H9 (cell line): ENCODE data around the gene SOWAHC. TPM values are rescaled to one million over a fixed set of nuclear protein-coding genes. Genes with fewer than 3 reads are reported as not detected.

Experiments used
- DNase-seq: peaks from one replicate; pipeline ENCODE4 v3.0.0-alpha.2; 2017
- H2AFZ ChIP-seq: one replicate; pipeline ENCODE4 v1.6.1; 2013; ENCODE audit warnings: mild to moderate bottlenecking, low read length, control low read depth, moderate library complexity
- H2AK5ac ChIP-seq: 2 replicates; pipeline ENCODE4 v1.6.1; 2013; ENCODE audit warnings: low read length, control low read depth, mixed read lengths; ENCODE audit not compliant: insufficient read length
- H2BK120ac ChIP-seq: one replicate; pipeline ENCODE4 v1.6.1; 2013; ENCODE audit warnings: low read depth, mild to moderate bottlenecking, low read length, control low read depth, inconsistent platforms; ENCODE audit not compliant: poor library complexity, severe bottlenecking
- H2BK12ac ChIP-seq: 2 replicates; pipeline ENCODE4 v1.6.1; 2013; ENCODE audit warnings: low read length, control low read depth, mixed read lengths, low read depth; ENCODE audit not compliant: insufficient read length
- H2BK15ac ChIP-seq: 2 replicates; pipeline ENCODE4 v1.6.1; 2013; ENCODE audit warnings: low read depth, low read length, control low read depth
- H2BK20ac ChIP-seq: one replicate; pipeline ENCODE4 v1.6.1; 2013; ENCODE audit warnings: low read depth, mild to moderate bottlenecking, low read length, control low read depth, inconsistent platforms; ENCODE audit not compliant: poor library complexity, severe bottlenecking
- H2BK5ac ChIP-seq: 2 replicates; pipeline ENCODE4 v1.6.1; 2013; ENCODE audit warnings: low read length, control low read depth, mixed read lengths; ENCODE audit not compliant: insufficient read length
- H3K14ac ChIP-seq: 2 replicates; pipeline ENCODE4 v1.6.1; 2013; ENCODE audit warnings: low read length, control low read depth; ENCODE audit not compliant: insufficient read depth
- H3K18ac ChIP-seq: 2 replicates; pipeline ENCODE4 v1.6.1; 2013; ENCODE audit warnings: low read depth, mild to moderate bottlenecking, mixed read lengths, low read length, control low read depth; ENCODE audit not compliant: insufficient read length
- H3K23ac ChIP-seq: 2 replicates; pipeline ENCODE4 v1.6.1; 2013; ENCODE audit warnings: low read length, control low read depth, mixed read lengths, low read depth; ENCODE audit not compliant: insufficient read length
- H3K23me2 ChIP-seq: 2 replicates; pipeline ENCODE4 v1.6.1; 2013; ENCODE audit warnings: low read depth, mild to moderate bottlenecking, mixed read lengths, low read length, control low read depth; ENCODE audit not compliant: insufficient read length, poor library complexity, severe bottlenecking
- H3K27ac ChIP-seq: 2 replicates; pipeline ENCODE4 v1.5.1; 2013; ENCODE audit warnings: low read length, control low read depth, mixed read lengths, low read depth; ENCODE audit not compliant: insufficient read length
- H3K27me3 ChIP-seq: 2 replicates; pipeline ENCODE4 v1.6.1; 2013; ENCODE audit warnings: low read length, control low read depth, inconsistent platforms; ENCODE audit not compliant: insufficient read depth
- H3K4ac ChIP-seq: 2 replicates; pipeline ENCODE4 v1.6.1; 2013; ENCODE audit warnings: low read depth, mild to moderate bottlenecking, control low read depth, inconsistent platforms, low read length, moderate library complexity
- H3K4me1 ChIP-seq: 2 replicates; pipeline ENCODE4 v1.6.1; 2013; ENCODE audit warnings: low read length, control low read depth, inconsistent platforms; ENCODE audit not compliant: insufficient read depth
- H3K4me2 ChIP-seq: 2 replicates; pipeline ENCODE4 v1.6.1; 2013; ENCODE audit warnings: low read length, control low read depth, mixed read lengths; ENCODE audit not compliant: insufficient read length, insufficient read depth
- H3K56ac ChIP-seq: 2 replicates; pipeline ENCODE4 v1.6.1; 2013; ENCODE audit warnings: low read depth, mild to moderate bottlenecking, mixed read lengths, low read length, control low read depth; ENCODE audit not compliant: insufficient read length
- H3K79me1 ChIP-seq: 2 replicates; pipeline ENCODE4 v1.6.1; 2013; ENCODE audit warnings: low read depth, mild to moderate bottlenecking, moderate library complexity, low read length, control low read depth, inconsistent platforms; ENCODE audit not compliant: insufficient read depth, poor library complexity, severe bottlenecking
- H3K79me2 ChIP-seq: 2 replicates; pipeline ENCODE4 v1.6.1; 2013; ENCODE audit warnings: low read length, control low read depth, inconsistent platforms; ENCODE audit not compliant: insufficient read depth
- H3K9ac ChIP-seq: 2 replicates; pipeline ENCODE4 v1.6.1; 2013; ENCODE audit warnings: low read length, control low read depth, mixed read lengths; ENCODE audit not compliant: insufficient read length; ENCODE audit errors: extremely low read depth
- H3K9me3 ChIP-seq: one replicate; pipeline ENCODE4 v1.6.1; 2013; ENCODE audit warnings: low read depth, low read length, inconsistent platforms; ENCODE audit not compliant: control insufficient read depth
- H3T11ph ChIP-seq: one replicate; pipeline ENCODE4 v1.6.1; 2013; ENCODE audit warnings: mild to moderate bottlenecking, low read length, control low read depth, inconsistent platforms
- H4K20me1 ChIP-seq: one replicate; pipeline ENCODE4 v1.6.1; 2013; ENCODE audit not compliant: control insufficient read depth, insufficient read length, insufficient read depth
- H4K5ac ChIP-seq: 2 replicates; pipeline ENCODE4 v1.6.1; 2013; ENCODE audit warnings: low read depth, mild to moderate bottlenecking, mixed read lengths, low read length, control low read depth; ENCODE audit not compliant: insufficient read length
- H4K8ac ChIP-seq: replicated peaks from 2 replicates; pipeline ENCODE4 v1.6.1; 2013; ENCODE audit warnings: low read length, control low read depth, mixed read lengths, low read depth; ENCODE audit not compliant: insufficient read length
- H4K91ac ChIP-seq: 2 replicates; pipeline ENCODE4 v1.6.1; 2013; ENCODE audit warnings: low read depth, mild to moderate bottlenecking, moderate library complexity, mixed read lengths, low read length, control low read depth; ENCODE audit not compliant: insufficient read length
- H3K27ac Mint-ChIP-seq, 3 experiments: 2 replicates in 2 of 3; 3 replicates in 1 of 3; pipeline ENCODE4 v1.8.0; 2020 to 2021; ENCODE audit warnings: mixed read lengths in 3 of 3, mild to moderate bottlenecking in 1 of 3, moderate library complexity in 1 of 3
- H3K27me3 Mint-ChIP-seq: 2 replicates; pipeline ENCODE4 v1.8.0; 2021; ENCODE audit warnings: low read depth, mild to moderate bottlenecking, moderate library complexity, mixed read lengths
- H3K36me3 Mint-ChIP-seq, 3 experiments: 2 replicates in 2 of 3; 3 replicates in 1 of 3; pipeline ENCODE4 v1.8.0; 2020 to 2021; ENCODE audit warnings: low read depth in 3 of 3, mixed read lengths in 3 of 3; ENCODE audit not compliant: insufficient read depth in 1 of 3
- H3K4me1 Mint-ChIP-seq, 2 experiments: 2 replicates each; pipeline ENCODE4 v1.8.0; 2020; ENCODE audit warnings: mixed read lengths in 2 of 2
- H3K4me3 Mint-ChIP-seq, 2 experiments: 2 replicates in 1 of 2; 3 replicates in 1 of 2; pipeline ENCODE4 v1.8.0; 2020 to 2021; ENCODE audit warnings: mild to moderate bottlenecking in 2 of 2, mixed read lengths in 2 of 2, moderate library complexity in 1 of 2
- H3K9me3 Mint-ChIP-seq, 2 experiments: 2 replicates in 1 of 2; 3 replicates in 1 of 2; pipeline ENCODE4 v1.8.0; 2020; ENCODE audit warnings: mild to moderate bottlenecking in 2 of 2, mixed read lengths in 2 of 2, moderate library complexity in 1 of 2
- CTCF ChIP-seq: fragments of 200-600 bp; sonication (generic); conservative IDR thresholded peaks from 3 replicates; pipeline ENCODE4 v1.8.0; 2021; ENCODE audit warnings: antibody characterized with exemption, mild to moderate bottlenecking
- WGBS: extraction: QIAGEN DNeasy Blood & Tissue Kit; methylation state at CpG from one replicate; pipeline ENCODE4 v1.1.7; 2013; ENCODE audit warnings: missing lambda C conversion rate, low lambda C conversion rate, mixed read lengths; ENCODE audit not compliant: insufficient read length; ENCODE audit errors: extremely low coverage; 5-methylcytosine and 5-hydroxymethylcytosine counted together
- total RNA-seq: library from RNA; stranded (reverse); gene quantifications from 2 replicates; pipeline ENCODE4 v1.2.1, GENCODE V29; 2021

The SOWAHC gene
- total RNA-seq, 1 experiment from 2014 or later: 20.1 TPM

GRCh38 chr2:109666466-109666865, 52.3 kb downstream of the SOWAHC start:
- H3K27me3 Mint-ChIP-seq: peaks cover 2% of the 10 kb centered on the region
- H3K4me1 Mint-ChIP-seq: no peaks in the 10 kb centered on the region

More at GRCh38 chr2:109666466-109666865, 52.3 kb downstream of the SOWAHC start:
- Histone ChIP-seq H2BK15ac (no peak overlapping the region), H2AK5ac (no peak overlapping the region), H2BK20ac (no peak overlapping the region), H2AFZ (no peak overlapping the region), H3K4me2 (no peak overlapping the region), H4K8ac (no peak overlapping the region), H2BK5ac (no peak overlapping the region), H3K4me1 (no peaks in the 10 kb centered on the region), H3K27ac (no peak overlapping the region), H2BK12ac (no peak overlapping the region), H3K79me1 (no peaks in the 10 kb centered on the region), H3K9me3 (no peaks in the 10 kb centered on the region), H3K14ac (no peak overlapping the region), H3K23ac (no peak overlapping the region), H4K5ac (no peak overlapping the region), H3K4ac (no peak overlapping the region), H4K91ac (no peak overlapping the region), H3K18ac (no peak overlapping the region), H4K20me1 (no peaks in the 10 kb centered on the region), H3K9ac (no peak overlapping the region), H3K56ac (no peak overlapping the region), H3K27me3 (no peaks in the 10 kb centered on the region), H3K23me2 (no peaks in the 10 kb centered on the region), H3T11ph (no peak overlapping the region), H3K79me2 (no peaks in the 10 kb centered on the region), H2BK120ac (no peak overlapping the region)
- no peak for TF ChIP-seq CTCF
- Mint-ChIP-seq H3K36me3 (no peaks in the 10 kb centered on the region), H3K9me3 (no peaks in the 10 kb centered on the region), H3K27ac (no peak overlapping the region), H3K4me3 (no peak overlapping the region)
- no peak for DNase-seq
- no CpG with 5 or more reads among the region's 1 CpG for WGBS

Other genes with a start within 250 kb of the SOWAHC start
- 91.2 and 92.5 TPM in 2 replicates for gene SEPTIN10, start 398 bp upstream of the SOWAHC start, total RNA-seq
- 48.3 and 50.0 TPM in 2 replicates for gene RGPD5, start 179.9 kb downstream of the SOWAHC start, total RNA-seq